Measurements from ENCODE around the gene EPN1. TPM values are rescaled to one million over a fixed set of nuclear protein-coding genes. Genes with fewer than 3 reads are reported as not detected.

Gene EPN1
- total and polyA plus RNA-seq, 2 experiments from 2014 or later, result 47.1 to 223 TPM

- ATAC-seq (no peak), DNase-seq (ENCODE audit: low spot score) (no peak)
- Histone ChIP-seq H3K27ac (ENCODE audit: low read depth) (no peak overlapping the region), H3K27me3 (ENCODE audit: insufficient read depth) (no peaks in the 10 kb centered on the region), H3F3A (replicated peaks; ENCODE audit: low read depth) (peaks cover 30% of the 10 kb centered on the region), H3K4me2 (no peak overlapping the region), H3K4me3 (no peak overlapping the region), H3K9me2 (ENCODE audit: insufficient read depth) (peaks cover 3% of the 10 kb centered on the region; the same call in 1 of the 2 replicates), H3K4me1 (ENCODE audit: insufficient read depth) (peaks cover 9% of the 10 kb centered on the region), H4K20me1 (replicated peaks; ENCODE audit: insufficient read depth) (peaks cover 5% of the 10 kb centered on the region; the same call in 1 of the 2 replicates), H2AFZ (no peak overlapping the region), H3K36me3 (ENCODE audit: insufficient read depth) (no peaks in the 10 kb centered on the region), H3K79me2 (replicated peaks; ENCODE audit: insufficient read depth) (peaks cover 17% of the 10 kb centered on the region)
- TF ChIP-seq STAT1 (IDR thresholded peaks at IDR 0.05; ENCODE audit: unreplicated experiment) (no peak), ZNF331 (CRISPR knock-in tag; IDR thresholded peaks at IDR 0.05; ENCODE audit: low read depth) (no peak), CREB1 (CRISPR knock-in tag; IDR thresholded peaks at IDR 0.05; ENCODE audit: low read depth) (no peak), NANOG (IDR thresholded peaks at IDR 0.05; ENCODE audit: borderline replicate concordance) (no peak), EZH2 (IDR thresholded peaks at IDR 0.05; ENCODE audit: low read depth, unreplicated experiment) (no peak), POLR2AphosphoS5 (IDR thresholded peaks at IDR 0.05; ENCODE audit: low read depth) (no peak), JUNB (IDR thresholded peaks at IDR 0.05; ENCODE audit: unreplicated experiment) (no peak), ETS1 (IDR thresholded peaks at IDR 0.05) (no peak), EZH2phosphoT487 (IDR thresholded peaks at IDR 0.05; ENCODE audit: unreplicated experiment) (no peak), ZNF114 (CRISPR knock-in tag; IDR thresholded peaks at IDR 0.05) (no peak)
- TF ChIP-seq, protein P1, sequence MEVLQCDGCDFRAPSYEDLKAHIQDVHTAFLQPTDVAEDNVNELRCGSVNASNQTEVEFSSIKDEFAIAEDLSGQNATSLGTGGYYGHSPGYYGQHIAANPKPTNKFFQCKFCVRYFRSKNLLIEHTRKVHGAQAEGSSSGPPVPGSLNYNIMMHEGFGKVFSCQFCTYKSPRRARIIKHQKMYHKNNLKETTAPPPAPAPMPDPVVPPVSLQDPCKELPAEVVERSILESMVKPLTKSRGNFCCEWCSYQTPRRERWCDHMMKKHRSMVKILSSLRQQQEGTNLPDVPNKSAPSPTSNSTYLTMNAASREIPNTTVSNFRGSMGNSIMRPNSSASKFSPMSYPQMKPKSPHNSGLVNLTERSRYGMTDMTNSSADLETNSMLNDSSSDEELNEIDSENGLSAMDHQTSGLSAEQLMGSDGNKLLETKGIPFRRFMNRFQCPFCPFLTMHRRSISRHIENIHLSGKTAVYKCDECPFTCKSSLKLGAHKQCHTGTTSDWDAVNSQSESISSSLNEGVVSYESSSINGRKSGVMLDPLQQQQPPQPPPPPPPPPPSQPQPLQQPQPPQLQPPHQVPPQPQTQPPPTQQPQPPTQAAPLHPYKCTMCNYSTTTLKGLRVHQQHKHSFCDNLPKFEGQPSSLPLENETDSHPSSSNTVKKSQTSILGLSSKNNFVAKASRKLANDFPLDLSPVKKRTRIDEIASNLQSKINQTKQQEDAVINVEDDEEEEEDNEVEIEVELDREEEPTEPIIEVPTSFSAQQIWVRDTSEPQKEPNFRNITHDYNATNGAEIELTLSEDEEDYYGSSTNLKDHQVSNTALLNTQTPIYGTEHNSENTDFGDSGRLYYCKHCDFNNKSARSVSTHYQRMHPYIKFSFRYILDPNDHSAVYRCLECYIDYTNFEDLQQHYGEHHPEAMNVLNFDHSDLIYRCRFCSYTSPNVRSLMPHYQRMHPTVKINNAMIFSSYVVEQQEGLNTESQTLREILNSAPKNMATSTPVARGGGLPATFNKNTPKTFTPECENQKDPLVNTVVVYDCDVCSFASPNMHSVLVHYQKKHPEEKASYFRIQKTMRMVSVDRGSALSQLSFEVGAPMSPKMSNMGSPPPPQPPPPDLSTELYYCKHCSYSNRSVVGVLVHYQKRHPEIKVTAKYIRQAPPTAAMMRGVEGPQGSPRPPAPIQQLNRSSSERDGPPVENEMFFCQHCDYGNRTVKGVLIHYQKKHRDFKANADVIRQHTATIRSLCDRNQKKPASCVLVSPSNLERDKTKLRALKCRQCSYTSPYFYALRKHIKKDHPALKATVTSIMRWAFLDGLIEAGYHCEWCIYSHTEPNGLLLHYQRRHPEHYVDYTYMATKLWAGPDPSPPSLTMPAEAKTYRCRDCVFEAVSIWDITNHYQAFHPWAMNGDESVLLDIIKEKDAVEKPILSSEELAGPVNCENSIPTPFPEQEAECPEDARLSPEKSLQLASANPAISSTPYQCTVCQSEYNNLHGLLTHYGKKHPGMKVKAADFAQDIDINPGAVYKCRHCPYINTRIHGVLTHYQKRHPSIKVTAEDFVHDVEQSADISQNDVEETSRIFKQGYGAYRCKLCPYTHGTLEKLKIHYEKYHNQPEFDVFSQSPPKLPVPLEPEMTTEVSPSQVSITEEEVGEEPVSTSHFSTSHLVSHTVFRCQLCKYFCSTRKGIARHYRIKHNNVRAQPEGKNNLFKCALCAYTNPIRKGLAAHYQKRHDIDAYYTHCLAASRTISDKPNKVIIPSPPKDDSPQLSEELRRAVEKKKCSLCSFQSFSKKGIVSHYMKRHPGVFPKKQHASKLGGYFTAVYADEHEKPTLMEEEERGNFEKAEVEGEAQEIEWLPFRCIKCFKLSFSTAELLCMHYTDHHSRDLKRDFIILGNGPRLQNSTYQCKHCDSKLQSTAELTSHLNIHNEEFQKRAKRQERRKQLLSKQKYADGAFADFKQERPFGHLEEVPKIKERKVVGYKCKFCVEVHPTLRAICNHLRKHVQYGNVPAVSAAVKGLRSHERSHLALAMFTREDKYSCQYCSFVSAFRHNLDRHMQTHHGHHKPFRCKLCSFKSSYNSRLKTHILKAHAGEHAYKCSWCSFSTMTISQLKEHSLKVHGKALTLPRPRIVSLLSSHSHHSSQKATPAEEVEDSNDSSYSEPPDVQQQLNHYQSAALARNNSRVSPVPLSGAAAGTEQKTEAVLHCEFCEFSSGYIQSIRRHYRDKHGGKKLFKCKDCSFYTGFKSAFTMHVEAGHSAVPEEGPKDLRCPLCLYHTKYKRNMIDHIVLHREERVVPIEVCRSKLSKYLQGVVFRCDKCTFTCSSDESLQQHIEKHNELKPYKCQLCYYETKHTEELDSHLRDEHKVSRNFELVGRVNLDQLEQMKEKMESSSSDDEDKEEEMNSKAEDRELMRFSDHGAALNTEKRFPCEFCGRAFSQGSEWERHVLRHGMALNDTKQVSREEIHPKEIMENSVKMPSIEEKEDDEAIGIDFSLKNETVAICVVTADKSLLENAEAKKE (CRISPR knock-in tag; IDR thresholded peaks at IDR 0.05), result no peak
- TF ChIP-seq, protein P2, sequence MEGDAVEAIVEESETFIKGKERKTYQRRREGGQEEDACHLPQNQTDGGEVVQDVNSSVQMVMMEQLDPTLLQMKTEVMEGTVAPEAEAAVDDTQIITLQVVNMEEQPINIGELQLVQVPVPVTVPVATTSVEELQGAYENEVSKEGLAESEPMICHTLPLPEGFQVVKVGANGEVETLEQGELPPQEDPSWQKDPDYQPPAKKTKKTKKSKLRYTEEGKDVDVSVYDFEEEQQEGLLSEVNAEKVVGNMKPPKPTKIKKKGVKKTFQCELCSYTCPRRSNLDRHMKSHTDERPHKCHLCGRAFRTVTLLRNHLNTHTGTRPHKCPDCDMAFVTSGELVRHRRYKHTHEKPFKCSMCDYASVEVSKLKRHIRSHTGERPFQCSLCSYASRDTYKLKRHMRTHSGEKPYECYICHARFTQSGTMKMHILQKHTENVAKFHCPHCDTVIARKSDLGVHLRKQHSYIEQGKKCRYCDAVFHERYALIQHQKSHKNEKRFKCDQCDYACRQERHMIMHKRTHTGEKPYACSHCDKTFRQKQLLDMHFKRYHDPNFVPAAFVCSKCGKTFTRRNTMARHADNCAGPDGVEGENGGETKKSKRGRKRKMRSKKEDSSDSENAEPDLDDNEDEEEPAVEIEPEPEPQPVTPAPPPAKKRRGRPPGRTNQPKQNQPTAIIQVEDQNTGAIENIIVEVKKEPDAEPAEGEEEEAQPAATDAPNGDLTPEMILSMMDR (conservative IDR thresholded peaks at IDR 0.05; ENCODE audit: low read depth in 2 of 2), result no peak
- TF ChIP-seq, protein P3, sequence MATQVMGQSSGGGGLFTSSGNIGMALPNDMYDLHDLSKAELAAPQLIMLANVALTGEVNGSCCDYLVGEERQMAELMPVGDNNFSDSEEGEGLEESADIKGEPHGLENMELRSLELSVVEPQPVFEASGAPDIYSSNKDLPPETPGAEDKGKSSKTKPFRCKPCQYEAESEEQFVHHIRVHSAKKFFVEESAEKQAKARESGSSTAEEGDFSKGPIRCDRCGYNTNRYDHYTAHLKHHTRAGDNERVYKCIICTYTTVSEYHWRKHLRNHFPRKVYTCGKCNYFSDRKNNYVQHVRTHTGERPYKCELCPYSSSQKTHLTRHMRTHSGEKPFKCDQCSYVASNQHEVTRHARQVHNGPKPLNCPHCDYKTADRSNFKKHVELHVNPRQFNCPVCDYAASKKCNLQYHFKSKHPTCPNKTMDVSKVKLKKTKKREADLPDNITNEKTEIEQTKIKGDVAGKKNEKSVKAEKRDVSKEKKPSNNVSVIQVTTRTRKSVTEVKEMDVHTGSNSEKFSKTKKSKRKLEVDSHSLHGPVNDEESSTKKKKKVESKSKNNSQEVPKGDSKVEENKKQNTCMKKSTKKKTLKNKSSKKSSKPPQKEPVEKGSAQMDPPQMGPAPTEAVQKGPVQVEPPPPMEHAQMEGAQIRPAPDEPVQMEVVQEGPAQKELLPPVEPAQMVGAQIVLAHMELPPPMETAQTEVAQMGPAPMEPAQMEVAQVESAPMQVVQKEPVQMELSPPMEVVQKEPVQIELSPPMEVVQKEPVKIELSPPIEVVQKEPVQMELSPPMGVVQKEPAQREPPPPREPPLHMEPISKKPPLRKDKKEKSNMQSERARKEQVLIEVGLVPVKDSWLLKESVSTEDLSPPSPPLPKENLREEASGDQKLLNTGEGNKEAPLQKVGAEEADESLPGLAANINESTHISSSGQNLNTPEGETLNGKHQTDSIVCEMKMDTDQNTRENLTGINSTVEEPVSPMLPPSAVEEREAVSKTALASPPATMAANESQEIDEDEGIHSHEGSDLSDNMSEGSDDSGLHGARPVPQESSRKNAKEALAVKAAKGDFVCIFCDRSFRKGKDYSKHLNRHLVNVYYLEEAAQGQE (IDR thresholded peaks at IDR 0.05; ENCODE audit: unreplicated experiment), result no peak
- Mint-ChIP-seq H3K4me1 (peaks cover 30% of the 10 kb centered on the region), H3K27me3 (ENCODE audit: insufficient read depth, low read depth, poor library complexity) (peaks cover 27% of the 10 kb centered on the region), H3K9me3 (peaks cover 11% of the 10 kb centered on the region), H3K36me3 (ENCODE audit: low read depth) (peaks cover 20% of the 10 kb centered on the region), H3K4me3 (peak overlapping the region; percentile 100), H3K27ac (no peak overlapping the region)
These were observed 38.3 kb upstream of the EPN1 start for GRCh38 chr19:55636723-55637122.

Measured in GM23338 (cell line).